ENCODE results near the gene PSMD11.

Gene PSMD11

DNA sequence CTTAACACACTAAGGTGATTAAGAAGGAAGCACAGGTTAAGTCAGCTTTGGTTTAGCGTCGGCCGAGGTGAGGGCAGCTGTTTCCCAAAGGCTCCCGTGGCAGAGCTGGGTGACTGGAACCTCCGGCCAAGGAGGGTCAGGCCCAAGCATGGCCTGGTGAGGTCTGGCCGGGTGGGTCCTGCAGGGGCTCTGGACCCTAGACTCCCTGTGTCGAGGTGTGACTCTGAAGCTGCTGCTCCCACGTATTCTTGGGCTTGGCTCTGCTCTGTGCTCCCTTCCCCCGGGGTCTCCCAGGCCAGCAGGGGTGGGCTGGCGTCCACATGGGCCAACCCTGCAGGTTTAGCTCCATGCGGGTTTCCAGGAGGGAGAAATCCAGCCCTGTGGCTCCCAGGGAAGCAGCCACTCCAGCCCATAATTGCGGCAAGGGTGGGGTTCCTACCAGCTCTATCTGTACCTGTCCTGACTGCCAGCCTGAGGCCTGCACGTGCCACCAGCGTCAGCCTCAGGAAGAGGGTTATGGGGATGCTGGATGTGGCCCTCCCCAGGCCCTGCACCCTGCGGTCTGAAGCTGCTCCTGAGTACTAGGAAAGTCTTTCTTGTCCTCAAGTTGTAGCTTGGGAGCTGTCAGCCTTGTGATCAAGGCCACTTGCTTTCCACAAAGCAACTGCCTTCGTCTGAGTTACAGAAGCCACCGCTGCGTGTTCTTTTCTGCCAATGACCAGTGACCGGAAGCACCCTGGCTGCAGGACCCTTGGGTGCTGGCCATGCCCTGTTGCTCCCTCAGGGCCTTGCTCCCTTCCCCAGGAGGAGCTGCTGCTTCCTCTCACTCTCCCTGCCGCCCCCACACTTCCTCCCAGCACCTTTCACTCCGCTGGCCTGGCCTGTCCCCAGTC, 47.3 kb downstream of the PSMD11 start:
- DNase-seq, result no peak

DNA sequence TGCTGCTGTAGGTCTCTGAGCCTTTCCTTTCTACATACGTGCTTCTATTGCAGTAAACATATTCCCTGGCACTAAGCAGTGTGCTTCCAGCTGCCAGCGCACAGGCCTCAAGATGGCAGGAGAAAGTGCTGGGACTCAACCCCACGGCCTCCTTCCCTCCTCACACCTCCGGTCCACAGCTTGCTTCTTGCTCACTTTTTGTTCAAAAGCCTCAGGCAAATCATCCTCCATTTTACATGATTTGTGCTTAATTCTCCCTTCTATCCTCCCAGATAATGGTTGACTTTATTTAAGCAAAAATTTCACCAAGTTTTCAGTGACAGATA, 47.9 kb downstream of the PSMD11 start:
- DNase-seq, result no peak

DNA sequence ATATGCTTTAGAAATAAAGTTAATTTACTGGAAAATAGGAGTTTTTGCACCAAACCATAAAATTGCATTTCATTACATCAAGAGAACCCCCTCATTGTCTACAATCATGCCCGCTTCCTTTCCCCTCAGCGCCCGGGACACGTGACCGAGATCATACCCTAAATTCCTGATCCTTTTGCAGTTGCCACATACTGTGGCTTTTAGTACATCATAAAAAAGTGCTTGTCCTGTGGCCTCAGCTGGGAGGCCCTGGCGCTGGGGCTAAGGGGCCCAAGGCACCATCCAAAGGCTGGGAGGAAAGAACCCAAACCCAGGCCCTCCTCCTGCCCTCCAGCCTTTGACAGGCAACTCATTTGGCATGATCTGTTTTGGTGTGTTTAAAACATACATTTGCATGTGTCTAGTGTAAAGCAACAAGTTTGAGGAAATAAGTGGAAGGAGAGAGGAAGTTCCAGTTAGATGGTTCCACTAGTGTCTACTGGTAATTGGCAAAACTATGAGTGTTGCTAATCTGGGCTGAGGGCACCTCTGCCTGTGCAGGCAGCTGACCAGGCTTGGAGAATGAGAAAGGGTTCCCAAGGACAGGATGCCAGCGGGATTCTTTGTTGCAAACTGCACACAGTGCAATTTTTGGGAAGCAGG, 48.5 kb downstream of the PSMD11 start:
- DNase-seq, result no peak

DNA sequence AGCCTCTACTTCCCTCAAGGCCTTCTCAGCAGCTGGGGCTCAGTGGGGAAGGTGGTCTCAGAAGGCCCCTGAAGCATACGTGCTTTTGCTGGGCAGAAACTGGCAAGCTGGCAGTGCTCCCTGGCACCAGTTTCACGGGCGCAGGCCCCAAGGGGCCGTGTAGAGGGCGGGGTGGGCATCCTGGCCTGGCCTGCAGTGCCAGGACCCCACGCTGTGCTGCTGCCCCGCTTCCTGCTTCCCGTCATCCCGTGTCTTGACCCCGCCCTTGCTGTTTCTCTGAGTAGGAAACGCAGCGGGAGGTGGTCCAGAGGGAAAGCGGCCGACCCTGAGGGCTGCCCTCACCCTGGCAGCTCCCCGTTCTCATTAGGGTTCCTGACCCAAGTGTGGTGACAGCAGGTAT, 49.3 kb downstream of the PSMD11 start:
- DNase-seq, result no peak

DNA sequence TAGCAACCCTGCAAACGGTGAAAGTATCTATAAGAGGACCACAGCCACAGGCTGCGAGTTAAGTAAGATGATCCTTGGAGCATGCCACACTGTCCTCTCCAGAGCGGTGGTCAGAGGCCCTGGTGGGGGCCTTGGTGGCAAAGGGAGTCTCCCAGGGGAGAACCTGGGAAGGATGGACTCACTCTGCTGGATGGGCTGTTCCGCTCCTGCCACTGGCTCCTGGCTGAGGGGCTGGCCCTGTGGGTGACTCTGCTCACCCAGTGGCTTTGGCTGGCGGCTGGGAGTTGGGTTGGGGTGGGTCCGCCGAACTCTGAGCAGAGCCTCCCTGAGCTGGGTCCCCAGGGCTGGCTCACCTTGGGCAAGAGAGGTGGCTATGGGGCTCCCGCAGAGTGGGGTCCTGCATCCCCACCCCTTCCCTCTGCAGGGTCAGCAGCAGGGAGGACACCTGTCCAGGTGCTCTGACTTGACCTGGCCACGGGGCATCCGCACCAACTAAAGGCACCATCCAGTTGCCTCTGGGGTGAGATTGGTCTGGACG, 49.7 kb downstream of the PSMD11 start:
- DNase-seq, result no peak

DNA sequence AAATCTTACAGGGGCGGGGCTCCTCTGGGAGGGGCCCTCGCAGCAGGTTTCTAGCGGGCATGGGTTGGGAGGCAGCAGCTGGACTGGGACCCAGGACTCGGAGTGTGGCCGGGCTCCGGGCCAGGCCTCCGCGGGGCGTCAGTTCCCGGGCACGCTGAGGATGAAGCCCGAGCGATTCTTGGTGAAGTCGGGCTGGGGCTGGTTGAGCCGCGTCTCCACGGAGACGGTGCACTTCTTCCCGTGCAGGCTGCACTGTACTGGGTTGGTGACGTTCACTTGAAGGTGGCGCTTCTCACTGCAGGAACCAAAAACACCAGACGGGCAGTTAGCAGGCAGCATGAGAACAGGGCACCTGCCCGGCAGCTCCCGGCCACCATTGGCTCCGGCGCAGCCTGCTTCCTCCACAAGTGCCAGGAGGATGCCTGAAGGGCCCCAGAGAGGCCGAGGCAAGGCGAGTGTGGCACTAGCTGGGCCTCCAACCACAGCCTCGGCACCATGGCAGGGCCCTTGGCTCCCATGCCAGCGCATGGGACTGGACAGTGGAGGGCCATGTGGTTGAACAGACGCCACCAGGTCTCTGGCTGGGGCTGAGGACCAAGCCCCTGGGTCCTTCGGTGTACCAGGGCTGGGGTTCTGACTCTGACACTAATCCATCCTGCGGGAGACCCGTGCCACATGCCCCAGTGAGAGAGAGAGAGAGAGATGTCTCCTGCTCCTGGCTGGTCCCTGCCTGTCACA, 50.5 kb downstream of the PSMD11 start:
- DNase-seq, result no peak

DNA sequence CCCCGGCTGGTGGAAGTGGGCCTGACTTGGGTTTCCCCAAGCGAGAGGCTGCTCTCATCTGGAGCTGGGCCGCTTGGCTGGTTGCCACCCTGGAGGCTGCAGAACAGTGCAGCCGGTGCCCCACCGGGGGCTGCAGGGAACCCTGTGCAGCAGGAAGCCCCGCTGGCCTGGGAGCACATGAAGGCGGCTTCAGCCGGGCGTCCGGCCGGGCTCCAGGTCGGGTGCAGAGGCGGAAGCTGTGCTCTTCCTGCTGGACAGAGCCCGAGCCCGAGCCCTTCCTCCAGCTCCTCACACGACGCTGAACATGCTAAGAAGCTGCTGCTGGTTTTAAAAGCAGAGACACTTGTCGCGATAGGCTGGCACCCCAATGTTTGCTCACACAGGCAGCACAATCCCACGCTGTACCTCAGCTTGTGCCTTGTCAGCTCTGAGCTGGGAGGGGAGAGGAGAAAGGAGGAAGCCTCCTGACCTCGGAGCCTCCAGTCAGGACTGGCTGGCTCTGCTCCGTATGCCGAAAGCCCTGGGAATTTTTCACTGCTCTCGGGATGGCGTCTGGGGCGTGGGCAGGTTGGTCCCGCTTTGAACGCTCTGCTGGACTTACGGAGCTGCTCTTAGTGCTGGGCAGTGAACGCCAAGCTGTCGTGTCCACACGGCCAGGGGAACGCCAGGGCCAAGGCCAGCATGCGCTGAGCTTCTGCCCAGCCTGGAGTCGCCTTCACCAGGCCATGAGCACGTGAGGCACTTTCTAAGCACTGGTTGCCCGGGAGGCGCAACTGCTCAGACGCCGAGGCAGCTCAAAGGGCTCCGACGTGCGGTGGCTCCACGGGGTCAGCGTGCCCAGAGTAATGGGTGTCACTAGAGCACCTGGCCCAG, 51.3 kb downstream of the PSMD11 start:
- no peak for DNase-seq

DNA sequence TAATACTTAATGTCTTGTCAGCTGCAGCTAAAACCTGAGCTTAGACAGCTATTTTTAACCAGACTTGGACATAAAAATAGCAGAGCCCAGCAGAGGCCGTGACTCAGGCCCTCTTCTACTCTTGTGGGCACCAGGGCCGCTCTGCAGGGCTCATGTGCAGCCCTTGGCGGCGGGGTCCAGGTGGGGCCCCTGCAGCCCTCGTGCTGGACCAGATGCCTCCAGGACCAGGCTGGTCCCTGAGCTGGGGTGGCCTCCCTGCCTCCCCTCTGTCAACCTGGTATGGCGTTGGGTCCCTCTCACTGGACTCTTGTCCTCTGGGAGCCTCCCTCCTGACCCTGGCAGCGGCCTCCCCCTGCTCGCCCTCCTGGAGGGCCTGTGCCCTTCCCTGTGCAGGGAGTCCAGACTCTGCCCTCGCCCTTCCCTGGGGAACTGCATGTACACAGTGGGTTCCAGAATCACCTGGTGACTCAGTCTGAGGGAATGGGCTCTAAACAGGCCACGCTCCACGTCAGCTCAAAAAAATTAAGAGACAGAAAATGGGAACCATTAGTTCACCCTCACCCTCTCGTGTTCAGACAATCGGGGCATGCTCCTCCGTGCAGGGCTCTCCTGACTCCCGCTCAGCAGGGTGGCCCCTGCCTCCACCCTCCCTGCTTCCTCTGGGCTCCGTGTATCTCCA, 52.2 kb downstream of the PSMD11 start:
- DNase-seq, result no peak

DNA sequence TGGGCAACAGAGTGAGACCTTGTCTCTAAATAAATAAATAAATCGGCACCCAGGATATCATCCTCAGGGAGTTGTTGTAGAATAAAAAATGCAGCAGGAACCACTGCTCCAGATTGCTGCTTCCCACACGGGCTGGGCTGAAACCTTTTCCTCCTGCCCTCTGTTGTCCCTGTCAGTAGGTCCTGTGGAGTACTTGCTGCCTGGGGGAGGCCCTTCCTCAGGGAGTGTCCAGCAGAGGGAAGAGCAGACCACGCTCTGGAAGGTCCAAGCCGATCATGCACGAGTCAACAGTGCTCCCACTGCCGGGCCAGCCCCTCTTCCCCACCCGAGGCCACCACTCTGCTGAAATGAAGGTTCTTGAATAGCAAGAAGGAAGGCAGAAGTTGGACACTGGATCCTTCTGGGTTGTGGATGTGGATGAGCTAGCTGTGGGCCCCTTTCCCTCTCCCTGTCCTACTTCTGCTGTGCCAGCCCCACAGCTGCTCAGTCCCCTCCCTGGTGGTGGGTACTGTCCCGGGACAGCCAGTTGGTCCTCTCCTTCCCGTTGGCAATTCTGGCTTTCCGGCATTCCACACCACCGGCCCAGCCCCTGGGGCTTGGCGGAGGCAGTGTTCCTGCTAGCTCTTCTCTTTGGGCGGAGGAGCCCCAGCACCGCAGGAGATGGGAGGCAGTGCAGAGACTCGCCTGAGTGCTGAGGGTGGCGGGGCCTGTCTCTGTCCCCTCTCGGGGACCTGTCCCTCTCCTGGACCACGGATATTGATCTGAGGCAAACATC, 53.3 kb downstream of the PSMD11 start:
- no peak for DNase-seq

DNA sequence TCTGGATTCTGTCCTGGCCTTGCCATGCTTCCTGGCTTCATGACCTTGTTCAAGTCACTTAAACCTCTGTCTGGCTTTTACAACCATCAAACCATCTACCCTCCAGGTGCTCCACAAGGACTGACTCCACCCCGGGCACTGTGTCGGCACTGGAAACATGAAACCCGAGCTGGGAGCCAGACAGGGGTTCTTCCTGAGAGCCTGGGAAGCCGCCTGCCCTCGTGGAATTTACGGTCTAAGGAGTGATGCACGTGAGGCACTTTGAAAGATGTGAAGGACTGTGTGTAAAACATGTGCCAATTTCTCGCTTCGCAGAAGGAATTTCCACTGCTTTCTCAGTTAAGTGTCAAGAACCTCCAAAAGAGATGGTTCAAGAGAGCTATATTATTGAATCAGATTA, 54.1 kb downstream of the PSMD11 start:
- no peak for DNase-seq

DNA sequence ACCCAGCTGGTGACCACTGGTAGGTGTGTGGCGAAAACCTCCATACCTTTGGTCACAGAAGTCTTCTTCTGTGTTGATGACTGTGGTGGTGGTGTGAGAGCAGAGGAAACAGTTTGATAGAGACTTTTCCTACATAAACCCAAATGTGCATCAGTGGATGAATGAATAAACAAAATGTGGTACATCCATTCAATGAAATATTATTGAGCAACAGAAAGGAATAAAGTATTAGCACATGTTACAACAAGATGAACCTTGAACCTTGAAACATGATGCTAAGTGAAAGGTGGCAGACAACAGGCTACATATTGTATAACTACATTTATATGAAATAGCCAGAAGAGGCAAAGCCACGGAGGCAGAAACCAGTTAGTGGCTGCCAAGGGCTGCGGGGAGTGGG, 57.7 kb downstream of the PSMD11 start:
- DNase-seq, result no peak

DNA sequence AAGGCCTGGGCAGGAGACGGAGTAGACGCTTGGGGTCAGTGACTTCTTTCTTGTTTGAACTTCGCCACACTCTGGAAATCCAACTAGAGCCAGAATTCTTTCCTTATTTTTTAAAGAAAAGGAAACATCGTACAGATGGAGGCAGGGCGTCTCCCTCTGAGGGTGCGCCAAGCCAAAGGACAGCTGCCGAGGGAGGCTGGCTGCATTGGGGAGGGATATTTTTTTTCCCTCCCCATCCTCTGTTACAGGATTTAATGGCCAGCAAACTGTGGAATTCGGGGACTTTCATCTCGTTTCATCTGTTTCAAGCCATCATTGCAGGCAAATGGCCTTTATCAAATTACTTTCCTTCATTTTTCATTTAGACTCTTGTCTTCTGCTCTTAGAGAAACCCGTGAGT, 58.4 kb downstream of the PSMD11 start:
- DNase-seq, result no peak

DNA sequence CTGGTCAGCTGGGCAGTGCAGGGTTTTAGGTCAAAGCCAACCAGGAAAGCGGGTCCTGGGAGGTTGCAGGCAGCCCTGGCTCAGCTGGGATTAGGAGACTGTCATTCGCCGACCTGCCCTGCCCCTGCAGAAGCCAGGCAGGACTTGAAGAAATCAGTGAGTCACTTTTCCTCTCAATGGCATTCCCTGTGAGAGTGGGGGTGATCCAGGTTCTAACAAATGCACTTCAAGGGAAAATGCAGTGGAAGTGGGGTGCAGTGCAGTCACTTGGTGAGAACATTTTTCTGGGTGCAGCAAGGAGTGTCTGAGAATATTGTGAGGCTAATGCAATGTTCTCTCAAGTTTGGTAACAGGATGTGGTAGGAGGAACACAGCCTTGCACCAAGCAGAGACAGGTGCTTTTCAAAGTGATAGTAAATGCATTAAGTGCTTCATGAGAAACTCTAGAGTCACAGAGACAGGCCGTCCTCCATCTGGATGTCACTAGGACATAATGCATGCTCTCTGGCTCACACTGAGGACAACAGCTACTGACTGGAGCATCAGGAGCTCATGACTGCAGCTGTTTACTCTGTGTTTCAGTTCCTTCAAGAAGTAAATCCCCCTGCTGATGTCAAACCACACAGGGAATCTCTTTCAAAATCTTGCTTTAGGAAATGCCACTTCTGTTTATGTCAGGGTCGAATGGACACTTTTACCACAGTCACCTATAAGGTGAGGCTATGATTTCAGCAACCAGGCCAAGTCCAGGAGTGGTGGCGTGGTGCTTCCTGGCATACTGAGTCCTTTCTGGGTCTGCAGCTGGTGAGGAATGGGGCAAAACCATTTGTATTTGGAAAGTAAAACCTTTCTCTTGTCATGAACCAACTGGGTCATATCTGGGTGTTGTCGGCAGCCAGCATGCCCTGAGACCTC, 59.2 kb downstream of the PSMD11 start:
- DNase-seq, result peak; percentile 64 to 77

DNA sequence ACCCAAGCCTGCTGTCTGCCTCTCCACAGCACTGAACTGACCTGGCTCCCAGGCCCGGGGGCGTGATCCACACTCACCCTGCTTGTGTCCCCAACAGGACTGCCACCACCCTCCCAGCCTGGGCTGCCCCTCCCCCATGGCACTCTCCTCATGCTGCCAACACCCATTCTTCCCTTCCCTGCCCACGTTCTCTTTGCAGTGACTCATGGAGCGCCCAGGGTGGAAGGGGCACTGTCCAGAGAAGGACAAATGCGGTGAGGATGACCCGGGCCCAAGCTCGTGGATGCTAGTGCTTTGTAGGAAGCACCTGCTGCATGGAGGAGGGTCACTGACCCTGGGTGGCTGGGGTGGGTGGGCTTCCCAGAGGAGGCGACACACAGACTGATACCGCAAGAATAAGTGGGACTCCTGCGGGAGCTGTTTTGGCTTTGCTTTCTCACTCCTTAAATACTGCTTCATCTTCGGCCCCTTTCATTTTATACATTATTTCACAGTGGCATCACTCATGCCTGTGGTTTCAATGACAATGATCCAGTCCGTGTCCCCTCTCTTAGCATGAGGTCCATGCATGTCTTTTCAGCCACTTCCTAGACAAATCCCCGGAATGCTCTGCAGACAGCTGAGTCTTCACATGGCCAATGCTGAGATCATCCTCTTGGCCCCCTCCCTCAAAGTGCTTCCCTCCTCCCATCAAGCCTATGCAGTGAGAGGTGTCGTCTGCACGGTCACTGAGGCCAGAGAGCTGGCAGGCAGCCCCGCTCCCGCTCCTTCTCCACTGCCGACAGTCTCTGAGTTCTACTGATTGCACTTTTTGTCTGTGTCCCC, 60.1 kb downstream of the PSMD11 start:
- no peak for DNase-seq

DNA sequence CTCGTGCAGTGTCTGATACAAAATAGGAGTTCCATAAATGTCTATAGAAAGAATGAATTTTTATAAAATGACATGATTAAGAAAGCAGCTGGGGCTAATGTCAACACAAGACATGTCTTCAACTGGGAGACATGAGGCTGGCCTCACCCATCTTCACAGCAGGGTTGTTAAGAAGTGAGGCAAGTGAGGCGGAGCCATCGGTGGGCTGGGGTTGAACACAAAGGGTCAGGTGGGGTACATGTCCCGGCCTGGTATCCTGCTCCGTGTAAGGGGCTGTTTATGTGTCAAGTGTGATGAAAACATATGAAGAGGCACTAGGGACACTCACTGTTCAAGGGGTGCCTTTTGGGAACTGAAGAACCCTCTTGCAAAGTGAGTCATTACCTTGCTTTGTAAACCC, 64.6 kb downstream of the PSMD11 start:
- no peak for DNase-seq

DNA sequence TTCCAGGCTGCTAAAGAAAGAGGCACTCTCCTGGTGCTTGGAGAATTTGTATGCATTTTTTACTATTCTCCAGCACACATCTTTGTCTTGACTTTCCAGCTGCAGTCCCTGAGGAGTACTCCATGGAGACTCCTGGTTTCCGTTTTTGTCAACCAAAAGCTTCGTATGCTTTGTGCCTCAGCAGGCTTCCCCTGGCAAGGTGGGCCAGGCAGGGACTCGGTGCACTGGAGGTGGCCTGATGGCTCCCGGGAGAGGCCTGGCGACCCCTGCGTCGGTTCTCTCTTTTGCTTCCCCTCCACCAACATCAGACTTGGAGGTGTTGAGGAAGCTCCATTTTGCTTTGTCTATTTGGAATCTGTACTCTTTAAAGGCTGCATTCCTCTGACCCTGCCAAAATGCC, 66.2 kb downstream of the PSMD11 start:
- DNase-seq, result no peak

DNA sequence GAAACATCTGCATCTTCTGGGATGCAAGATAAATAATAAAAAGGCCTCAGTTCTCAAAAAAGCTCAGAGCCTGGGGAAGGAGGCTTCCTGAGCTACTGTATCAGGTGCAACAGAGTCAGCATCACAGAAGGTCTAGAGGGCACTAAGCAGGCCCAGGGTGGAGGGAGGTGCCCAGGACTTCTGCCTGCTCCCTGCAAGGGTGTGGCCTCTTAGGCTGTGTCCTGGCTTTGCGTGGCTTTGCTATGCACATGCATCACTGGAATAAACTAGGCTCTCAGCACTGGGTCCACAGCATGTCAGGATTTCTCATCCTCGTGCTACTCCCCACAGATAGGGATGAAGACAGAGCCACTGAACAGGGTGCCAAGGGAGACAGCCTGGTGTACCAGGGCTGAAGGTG, 68.0 kb downstream of the PSMD11 start:
- DNase-seq, result no peak

DNA sequence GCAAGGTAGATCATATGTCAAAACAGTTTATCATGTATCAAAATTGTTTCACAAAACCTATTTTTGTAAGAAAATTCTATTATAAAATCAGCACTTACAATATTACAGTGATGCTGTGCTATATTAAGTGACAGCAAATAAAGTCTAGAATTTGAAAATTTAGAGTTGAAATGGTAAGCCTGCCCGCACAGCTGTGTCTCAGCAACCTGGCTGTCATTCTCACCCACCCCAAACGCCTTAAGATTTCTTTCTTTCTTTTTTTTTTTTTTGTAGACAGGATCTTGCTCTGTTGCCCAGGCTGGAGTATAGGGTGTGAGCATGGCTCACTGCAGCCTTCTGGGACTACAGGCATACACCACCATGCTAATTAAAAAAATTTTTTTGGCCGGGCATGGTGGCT, 69.3 kb downstream of the PSMD11 start:
- no peak for DNase-seq

DNA sequence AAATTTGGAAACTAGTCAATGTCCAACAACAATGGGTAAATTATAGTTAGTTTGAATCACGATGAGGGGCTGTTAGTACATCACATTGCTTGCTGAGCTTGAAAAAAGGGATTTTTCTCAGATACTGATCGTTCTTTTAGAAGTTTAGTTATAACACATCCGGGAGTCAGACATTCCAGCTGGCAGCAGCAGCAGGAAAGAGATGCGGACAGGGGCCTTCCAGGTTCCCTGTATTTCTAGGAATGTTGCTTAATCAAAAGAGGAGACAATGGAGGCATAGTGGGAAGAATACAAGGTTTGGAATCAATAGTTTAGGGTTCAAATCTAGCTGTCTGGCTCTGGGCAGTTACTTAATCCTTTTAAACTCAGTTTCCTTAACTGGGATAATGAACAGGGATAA, 70.3 kb downstream of the PSMD11 start:
- no peak for DNase-seq

Data from CD4-positive, alpha-beta T cell treated with Interleukin-4 for 1 hour (primary cell).